ENCODE measurements around the gene ARMC7. TPM values are rescaled to one million over a fixed set of nuclear protein-coding genes. Genes with fewer than 3 reads are reported as not detected.

ARMC7 gene
- total RNA-seq, 1 experiment from 2014 or later: 22.8 TPM

- no peak within 1 kb of the TSS for H3T11ph ChIP-seq (ENCODE audit: low read length)
- peak within 1 kb of the TSS; percentile 39 for H3K18ac ChIP-seq (ENCODE audit: insufficient read length, low read depth, low read length)
- H3K27ac ChIP-seq (ENCODE audit: insufficient read length, low read depth, low read length): no peak within 1 kb of the TSS
- Mint-ChIP-seq H3K27ac (peak within 1 kb of the TSS; percentile 89 to 96 (median 94)), H3K27me3 (ENCODE audit: low read depth) (peaks cover 2% of the 10 kb centered on the region; the same call in 1 of the 2 replicates), H3K36me3 (ENCODE audit: insufficient read depth in 1 of 3, low read depth in 3 of 3) (peaks cover 15 to 32% (median 16%) of the 10 kb centered on the region in 3 experiments), H3K4me1 (peaks cover 27 to 45% of the 10 kb centered on the region in 2 experiments), H3K4me3 (peak within 1 kb of the TSS; percentile 94 to 99), H3K9me3 (peaks cover 0 to 8% of the 10 kb centered on the region in 2 experiments; a peak in 2 of 5 replicates)
- no peak within 1 kb of the TSS for H2BK20ac ChIP-seq (ENCODE audit: low read depth, low read length, poor library complexity, severe bottlenecking)
- no peak within 1 kb of the TSS for H2AFZ ChIP-seq (ENCODE audit: low read length)
- no peak within 1 kb of the TSS for H2BK15ac ChIP-seq (ENCODE audit: low read depth, low read length)
- no peak within 1 kb of the TSS for H4K91ac ChIP-seq (ENCODE audit: insufficient read length, low read depth, low read length)
- H3K9ac ChIP-seq (ENCODE audit: extremely low read depth, insufficient read length, low read length): peak within 1 kb of the TSS; percentile 90
- no peak within 1 kb of the TSS for H2BK120ac ChIP-seq (ENCODE audit: low read depth, low read length, poor library complexity, severe bottlenecking)
- H4K8ac ChIP-seq (replicated peaks; ENCODE audit: insufficient read length, low read depth, low read length): no peak within 1 kb of the TSS
- peak within 1 kb of the TSS; percentile 95 for H3K4me2 ChIP-seq (ENCODE audit: insufficient read depth, insufficient read length, low read length)
- H3K56ac ChIP-seq (ENCODE audit: insufficient read length, low read depth, low read length): no peak within 1 kb of the TSS
- H3K79me2 ChIP-seq (ENCODE audit: insufficient read depth, low read length): peaks cover 36% of the 10 kb centered on the region
- H4K20me1 ChIP-seq (ENCODE audit: control insufficient read depth, insufficient read depth, insufficient read length): no peaks in the 10 kb centered on the region
- no peak within 1 kb of the TSS for H2BK12ac ChIP-seq (ENCODE audit: insufficient read length, low read depth, low read length)
- no peaks in the 10 kb centered on the region for H3K4me1 ChIP-seq (ENCODE audit: insufficient read depth, low read length)
- no CpG with 5 or more reads among the region's 67 CpGs for WGBS (ENCODE audit: extremely low coverage, insufficient read length, low lambda C conversion rate)
- H2AK5ac ChIP-seq (ENCODE audit: insufficient read length, low read length): no peak within 1 kb of the TSS
- no peaks in the 10 kb centered on the region for H3K9me3 ChIP-seq (ENCODE audit: control insufficient read depth, low read depth, low read length)
- H3K4ac ChIP-seq (ENCODE audit: low read depth, low read length): no peak within 1 kb of the TSS
- H3K23me2 ChIP-seq (ENCODE audit: insufficient read length, low read depth, low read length, poor library complexity, severe bottlenecking): peaks cover 8% of the 10 kb centered on the region
- TF ChIP-seq CTCF (conservative IDR thresholded peaks at IDR 0.05): no peak
- H4K5ac ChIP-seq (ENCODE audit: insufficient read length, low read depth, low read length): no peak within 1 kb of the TSS
- H3K79me1 ChIP-seq (ENCODE audit: insufficient read depth, low read depth, low read length, poor library complexity, severe bottlenecking): no peaks in the 10 kb centered on the region
- no peaks in the 10 kb centered on the region for H3K27me3 ChIP-seq (ENCODE audit: insufficient read depth, low read length)
- no peak within 1 kb of the TSS for H2BK5ac ChIP-seq (ENCODE audit: insufficient read length, low read length)
- peak; percentile 100 for DNase-seq
- H3K14ac ChIP-seq (ENCODE audit: insufficient read depth, low read length): peak within 1 kb of the TSS; percentile 67
- no peak within 1 kb of the TSS for H3K23ac ChIP-seq (ENCODE audit: insufficient read length, low read depth, low read length)
Measured at GRCh38 chr17:75154195-75155106, 44.7 kb downstream of the ARMC7 start, which contains the start of gene JPT1. JPT1 (minus strand) TSS chr17:75154512; CDS start chr17:75154397, 115 bp downstream.
